HL-60/S4 treated with retinoic acid at 250 ng/mL for 4 days and 3 days (cell line): ENCODE results near the gene ATP5PD.
"Not testable (repeated sequence)": the region's sequence is repeated elsewhere in the genome, so short reads cannot be mapped to it uniquely, and the experiment has no call there.

Experiments
- in situ Hi-C: fragments of 300-500 bp; cut with MboI; formaldehyde crosslinking; loops from 2 replicates; pipeline ENCODE4 v1.7.0; 2022; ENCODE audit warnings: low sequenced_read_pairs

ATP5PD gene

DNA sequence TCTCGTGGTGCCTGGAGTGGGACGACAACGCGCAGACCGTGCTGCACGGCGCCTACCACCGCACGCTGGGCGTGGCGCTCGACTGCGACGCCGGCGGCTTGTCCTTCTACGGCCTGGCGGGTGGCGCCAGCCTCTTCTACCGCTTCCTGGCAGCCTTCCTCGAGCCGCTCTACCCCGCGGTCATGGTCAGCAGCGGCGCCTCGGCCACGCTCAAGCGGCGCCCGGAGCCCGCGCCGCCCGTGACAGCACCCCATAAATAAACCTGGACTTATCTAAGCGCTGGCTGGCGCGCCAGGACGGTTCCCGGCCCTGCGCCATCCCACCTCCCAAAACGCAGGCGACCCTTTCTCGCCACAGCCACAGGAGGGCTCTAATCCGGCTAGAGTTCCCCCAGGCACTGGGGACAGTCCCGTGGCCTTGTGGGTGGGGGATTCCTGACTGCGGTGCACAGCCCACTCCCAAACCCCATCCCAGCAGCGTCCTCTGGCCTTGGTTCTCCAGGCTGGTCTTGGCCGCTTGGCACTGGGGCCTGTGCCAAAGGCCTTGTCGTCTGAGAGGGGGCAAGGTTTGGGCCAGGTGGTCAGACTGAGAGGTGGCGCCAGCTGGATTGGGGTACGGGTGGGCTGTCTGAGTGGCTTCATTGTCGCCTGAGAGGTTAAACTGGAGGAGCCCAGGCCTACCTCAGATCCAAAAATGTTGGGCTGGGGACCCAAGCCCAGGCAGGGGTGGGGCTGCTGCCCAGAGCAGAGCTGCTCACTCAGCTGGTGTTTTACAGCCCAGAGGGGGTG lies 30.9 kb upstream of the ATP5PD start:
- in situ Hi-C loops, result no loop called here

DNA sequence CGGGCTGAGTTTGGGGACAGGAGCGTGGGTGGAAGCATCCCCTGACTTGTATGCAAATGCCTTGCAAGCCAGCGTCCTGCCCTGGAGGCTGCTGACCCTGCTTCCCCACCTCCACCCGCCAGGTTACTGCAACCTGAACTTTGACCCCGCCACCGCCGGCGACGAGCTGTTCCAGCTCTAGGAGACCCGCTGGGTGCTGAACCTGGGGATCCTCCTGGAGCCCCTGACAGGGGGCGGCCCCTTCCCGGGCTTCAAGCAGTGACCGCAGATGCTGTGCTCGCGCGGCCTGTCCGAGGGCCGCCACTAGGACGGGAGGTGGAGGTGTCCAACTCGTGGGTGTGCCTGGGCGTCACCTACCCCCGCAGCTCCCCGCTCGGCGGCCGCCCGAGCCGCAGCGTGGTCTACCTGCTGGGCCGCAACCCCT lies 30.3 kb upstream of the ATP5PD start:
- in situ Hi-C loops, result no loop called here

DNA sequence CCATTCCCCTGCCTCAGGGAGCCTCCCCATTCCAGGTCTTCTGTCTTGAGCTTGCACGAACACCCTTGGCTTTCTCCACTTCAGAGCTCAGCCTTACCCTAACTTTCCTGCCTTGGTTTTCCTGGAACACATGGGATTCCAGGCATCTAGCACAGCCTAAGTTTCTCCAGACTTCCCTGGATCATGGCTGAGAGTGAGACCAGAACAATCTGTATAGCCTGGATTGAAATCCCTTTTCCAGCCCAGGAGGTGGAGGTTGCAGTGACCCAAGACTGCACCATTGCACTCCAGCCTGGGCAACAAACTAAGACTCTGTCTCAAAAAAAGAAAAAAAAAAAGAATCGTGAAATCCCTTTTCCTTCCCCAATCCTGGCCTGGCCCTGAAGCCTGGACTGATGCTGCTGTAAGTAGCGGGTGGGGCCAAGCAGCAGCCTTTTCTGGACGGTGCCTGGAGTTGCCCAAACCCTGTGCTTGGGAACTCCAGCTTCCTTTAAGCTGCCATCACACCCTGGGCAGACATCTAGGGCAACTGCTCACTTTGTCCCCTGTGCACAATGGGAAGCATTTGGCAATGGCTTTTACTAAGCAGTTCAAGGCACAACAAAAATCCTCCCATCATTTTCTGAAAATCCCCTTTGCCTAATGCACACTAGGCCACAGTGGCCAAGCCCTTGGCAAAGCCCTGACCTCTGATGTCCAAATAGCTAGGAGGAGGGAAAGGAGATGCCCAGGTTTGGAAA lies 29.0 kb upstream of the ATP5PD start:
- in situ Hi-C loops, result no loop called here

DNA sequence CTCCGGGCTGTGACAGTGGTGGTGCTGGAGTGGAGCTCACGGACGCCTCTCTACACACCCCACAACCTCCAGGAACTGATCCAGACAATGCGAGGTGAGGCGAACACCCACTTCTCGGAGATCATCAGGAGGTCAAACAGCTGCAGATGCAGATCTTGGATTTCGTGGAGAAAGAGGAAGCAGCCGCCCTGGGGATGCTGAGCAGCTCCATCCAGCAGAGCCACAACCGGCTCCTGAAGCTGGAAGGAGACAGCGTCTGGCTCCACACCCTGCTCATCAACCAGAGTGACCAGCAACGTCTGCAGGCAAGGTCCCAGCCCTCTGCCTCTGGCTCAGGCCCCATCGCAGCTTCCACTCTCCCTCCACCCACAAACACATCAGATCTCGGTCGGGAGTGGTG lies 27.8 kb upstream of the ATP5PD start:
- in situ Hi-C loops, result no loop called here

DNA sequence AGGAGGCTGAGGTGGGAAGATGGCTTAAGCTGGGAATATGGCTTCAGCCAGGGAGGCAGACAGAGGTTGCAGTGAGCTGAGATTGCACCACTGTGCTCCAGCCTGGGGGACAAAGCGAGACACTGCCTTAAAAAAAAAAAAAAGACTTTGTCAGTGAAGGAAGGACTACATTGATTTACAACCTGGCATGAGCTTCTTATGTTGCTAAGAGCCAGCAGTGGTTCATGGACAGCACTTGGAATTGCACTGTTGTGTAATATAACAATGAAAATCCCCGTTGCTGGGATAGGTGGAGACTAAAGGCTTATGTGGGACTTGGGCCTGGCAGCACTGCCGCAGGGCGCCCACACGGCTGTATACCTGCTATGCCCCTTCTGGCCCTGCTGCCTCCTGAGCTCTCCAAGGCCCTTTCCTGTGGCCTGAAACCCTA lies 26.9 kb upstream of the ATP5PD start:
- in situ Hi-C loops, result no loop called here

DNA sequence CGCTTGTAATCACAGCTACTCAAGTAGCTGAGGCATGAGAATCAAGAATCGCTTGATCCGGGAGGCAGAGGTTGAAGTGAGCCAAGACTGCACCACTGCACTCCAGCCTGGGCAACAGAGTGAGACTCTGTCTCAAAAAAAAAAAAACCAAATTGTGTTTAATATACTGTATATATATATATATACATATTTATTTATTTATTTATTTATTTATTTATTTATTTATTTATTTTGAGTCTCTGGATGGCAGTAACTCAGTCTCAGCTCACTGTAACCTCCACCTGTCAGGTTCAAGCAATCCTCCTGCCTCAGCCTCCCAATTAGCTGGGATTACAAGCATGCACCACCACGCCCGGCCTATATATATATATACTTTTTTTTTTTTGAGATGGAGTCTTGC lies 26.1 kb upstream of the ATP5PD start:
- in situ Hi-C loops, result not testable (repeated sequence)

DNA sequence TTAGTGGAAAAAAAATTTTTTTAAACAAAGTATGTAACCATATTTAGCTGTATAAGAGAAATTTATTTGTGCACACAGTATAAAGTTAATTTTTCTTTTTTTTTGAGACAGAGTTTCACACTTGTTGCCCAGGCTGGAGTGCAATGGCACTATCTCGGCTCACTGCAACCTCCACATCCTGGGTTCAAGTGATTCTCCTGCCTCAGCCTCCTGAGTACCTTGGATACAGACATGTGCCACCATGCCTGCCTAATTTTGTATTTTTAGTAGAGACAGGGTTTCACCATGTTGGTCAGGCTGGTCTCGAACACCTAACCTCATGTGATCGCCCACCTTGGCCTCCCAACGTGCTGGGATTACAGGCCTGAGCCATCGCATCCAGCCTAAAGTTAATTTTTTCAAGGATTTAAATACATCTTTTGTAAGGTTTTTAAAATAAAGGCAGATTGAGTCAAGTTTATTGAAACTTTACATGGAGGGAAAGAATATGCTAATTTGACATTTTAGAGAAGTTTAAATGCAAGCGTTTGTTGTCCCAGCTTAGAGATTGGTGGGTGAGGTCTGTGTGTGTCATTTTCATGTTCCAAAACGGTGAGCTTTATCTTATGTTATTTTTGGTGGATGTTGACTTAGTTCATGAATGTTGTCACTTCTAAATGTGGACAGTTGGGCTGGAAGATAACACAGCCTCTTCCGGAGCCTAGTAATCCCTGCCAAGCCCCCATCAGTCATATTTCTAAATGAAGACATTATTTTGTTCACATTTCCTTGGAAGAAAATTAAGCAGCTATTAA lies 24.9 kb upstream of the ATP5PD start:
- in situ Hi-C loops, result not testable (repeated sequence)

DNA sequence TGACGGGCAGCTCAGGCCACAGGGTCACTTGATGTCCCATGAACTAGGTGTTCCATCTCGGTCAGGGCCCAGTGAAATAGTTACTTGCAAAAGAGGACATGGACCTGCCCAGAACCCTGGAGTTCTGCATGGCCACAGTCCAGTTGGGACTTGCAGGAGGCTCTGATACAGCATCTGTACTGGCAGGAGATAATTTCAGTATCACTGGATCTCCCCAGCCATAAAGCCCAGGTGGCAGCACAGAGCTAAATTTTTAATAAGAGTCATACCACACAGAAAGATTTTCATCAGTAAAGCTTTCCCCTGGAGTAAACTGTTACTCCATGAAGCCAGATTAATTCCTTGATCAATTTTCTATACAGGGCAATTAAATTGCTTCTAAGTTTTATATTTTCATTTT lies 23.0 kb upstream of the ATP5PD start:
- in situ Hi-C loops, result no loop called here

DNA sequence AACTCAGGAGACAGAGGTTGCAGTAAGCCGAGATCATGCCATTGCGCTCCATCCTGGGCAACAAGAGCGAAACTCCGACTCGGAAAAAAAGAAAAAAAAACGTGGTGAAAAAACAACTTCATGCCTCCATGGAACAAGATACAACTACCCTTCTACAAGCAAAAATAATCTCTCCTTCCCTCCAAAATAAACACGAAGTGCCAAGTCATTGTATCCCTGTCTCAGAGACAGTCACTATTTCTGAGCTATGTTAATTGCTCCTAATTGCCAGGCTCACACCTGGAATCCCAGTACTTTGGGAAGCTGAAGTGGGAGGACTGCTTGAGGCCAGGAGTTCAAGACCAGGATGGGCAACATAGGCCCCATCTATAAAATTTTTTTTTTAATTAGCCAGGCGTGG lies 22.0 kb upstream of the ATP5PD start:
- in situ Hi-C loops, result no loop called here

DNA sequence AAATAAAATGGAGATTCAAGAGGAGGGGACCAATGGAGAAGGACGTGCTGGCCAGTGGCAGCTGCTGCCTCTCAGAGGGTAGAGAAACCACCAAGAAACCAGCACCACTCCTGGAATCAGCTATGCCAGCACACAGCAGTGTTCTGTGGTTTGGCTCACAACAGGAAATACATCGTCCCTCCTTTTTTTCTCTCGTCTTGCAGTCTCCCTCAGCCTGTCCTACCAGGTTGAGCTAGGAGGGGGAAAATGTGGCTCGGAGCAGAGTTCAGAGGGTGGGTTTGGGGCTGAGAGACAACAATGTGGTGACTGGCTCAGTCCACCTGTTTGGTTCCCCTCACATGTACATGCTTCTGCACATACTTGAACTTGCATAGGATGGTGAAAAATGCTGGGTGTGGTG lies 21.1 kb upstream of the ATP5PD start:
- in situ Hi-C loops, result no loop called here

DNA sequence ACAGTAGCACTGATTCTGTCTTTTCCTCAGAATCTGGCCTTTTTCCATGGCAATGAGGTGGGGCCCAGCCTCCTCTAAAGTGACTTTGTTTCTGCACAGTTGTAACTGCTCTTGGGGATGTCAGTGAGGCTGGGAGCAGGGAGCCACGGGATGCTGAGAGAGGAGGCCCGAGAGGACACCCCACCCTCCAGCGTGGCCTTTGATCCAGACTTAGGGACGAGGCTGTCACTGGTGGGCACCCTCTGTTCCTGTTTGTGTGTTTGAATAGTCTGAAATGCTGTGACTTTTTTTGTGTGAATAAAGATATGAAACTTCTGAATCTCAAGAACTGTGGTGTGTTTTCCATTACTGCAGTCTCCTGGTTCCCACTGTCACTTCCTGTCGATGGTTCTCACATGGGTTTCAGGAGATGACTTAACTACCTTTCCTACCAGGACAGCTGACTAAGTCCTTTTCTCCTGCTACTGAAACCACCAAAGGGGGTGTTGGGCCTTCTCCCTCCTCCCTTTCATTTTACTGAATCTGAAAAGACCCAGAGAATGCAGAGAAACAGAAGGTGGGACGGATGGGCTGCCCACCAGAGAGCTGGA lies 18.9 kb upstream of the ATP5PD start:
- in situ Hi-C loops, result no loop called here

DNA sequence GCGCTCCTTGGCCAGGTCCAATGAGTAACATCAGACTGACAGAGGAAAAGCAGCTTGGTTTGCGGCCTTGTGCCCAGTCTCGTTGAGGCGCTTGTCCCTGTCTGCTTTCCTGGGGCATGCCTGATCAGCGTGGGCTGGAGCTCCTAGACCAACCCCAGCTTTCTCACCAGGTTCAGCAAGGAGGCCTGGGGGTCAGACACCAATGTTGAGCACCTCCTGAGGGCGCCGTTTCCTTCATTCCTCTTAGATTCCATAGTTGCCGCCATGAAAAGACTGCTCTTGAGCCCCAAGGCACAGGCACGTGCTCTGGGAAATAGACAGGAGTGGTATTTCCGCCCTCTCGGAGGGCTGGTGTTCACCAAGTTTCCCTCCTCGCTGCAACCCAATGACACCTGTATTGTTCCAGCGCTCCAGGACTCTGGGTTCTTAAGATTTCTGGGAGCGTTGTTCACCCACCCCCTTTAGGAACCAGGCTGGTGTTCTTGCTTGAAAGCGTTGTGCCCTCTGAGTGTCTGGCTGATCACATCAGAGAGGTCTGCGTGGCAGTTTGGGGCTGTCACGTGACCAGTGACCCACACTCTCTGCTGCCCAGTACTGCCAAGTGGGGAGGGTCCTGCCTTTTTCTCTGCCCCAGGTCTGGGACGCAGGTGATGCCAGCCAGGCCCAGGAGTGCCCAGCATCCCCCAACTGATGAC lies 18.2 kb upstream of the ATP5PD start:
- in situ Hi-C loops, result no loop called here

DNA sequence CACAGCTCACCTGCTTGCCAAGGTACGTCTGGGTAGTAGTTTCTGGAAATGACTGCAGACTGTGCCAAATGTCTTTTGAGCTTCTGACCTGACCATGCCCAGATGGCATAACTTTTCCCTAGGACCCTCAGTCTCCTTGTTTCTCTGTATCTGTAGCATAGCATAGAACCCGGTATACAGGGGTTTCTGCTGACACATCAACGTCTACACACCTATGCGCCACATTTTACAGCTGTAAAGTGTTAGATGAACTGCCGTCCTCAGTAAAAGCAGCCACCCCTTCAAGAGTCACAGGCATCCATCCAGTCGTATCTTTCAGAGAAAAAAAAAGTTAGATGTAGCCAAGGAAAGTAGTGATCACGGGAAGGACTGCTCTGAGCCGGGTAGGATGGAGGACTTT lies 17.7 kb upstream of the ATP5PD start:
- in situ Hi-C loops, result no loop called here

DNA sequence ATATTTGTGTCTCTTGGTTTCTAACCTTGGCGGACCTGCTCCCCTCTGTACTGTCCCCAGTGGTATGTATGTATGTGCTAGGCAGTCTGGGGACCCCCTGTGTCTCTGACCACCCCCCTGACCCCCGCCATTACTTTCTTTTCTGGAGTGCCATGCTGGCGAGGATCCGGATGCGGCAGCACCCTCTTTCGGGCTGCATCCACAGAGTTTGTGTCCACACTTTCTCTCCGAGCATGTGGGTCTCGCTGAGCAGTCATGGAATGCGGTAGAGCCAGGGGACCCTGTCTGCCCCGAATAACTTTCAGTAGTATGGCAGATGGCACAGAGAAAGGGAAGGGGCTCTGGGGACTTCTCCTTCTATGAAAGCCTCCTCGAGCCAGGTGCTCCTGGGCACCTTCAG lies 17.3 kb upstream of the ATP5PD start:
- in situ Hi-C loops, result no loop called here

DNA sequence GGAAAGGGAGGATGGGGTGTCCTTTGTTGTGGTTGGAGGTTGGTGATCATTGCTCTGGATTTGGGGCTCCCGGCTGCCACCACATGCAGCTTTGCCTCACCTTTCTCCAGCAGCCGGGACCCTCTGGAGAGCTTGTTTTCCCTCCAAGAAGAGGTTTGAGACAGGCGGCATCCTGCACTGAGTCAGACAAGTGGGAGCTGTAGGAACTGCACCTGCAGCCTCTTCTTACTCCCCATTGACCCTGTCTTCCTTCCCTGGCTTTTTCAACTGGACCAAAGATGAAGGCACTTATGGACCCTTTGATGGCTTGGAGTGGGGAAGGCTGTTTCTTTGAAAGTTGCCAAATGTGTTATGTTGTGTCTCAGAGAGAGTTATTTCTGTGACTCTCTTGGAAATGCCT lies 16.9 kb upstream of the ATP5PD start:
- in situ Hi-C loops, result no loop called here

DNA sequence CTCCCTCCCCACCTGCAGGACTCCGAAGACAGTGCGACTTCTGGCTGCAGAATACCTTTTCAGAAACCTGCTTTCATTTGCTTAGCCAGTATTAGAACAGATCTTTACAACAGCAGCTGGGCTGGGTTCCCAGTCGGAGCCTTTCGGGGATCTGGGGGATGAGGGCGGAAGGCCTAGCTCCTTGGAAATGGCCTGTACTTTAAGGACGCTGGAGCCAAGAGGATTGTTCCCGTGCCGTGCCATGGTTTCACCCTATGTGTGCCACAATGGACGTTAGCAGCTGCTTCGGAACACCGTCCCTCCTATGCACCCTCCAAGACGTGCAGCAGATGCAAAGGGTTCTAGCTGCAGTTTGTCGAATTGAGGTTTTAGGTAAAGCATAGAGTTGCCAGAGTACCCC lies 16.4 kb upstream of the ATP5PD start:
- in situ Hi-C loops, result no loop called here

DNA sequence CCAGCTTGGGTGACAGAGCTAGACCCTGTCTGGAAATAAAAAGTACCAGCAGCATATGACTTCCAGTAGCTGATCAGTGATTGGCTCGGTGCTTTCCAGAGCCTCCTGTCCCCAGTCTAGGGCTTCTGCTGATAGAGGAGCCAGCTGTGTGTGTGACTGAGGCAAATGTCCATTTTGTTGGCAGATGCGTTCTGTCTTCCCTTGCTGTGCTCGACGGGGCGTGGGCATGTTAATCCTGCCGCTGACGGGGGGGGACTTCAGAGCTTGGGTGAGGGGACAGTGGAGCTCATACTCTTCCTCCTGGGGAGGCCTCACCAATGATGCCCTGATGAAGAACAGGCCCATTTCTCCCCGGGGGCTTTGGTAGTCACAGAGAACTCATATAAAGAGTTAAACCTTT lies 14.8 kb upstream of the ATP5PD start:
- in situ Hi-C loops, result no loop called here

DNA sequence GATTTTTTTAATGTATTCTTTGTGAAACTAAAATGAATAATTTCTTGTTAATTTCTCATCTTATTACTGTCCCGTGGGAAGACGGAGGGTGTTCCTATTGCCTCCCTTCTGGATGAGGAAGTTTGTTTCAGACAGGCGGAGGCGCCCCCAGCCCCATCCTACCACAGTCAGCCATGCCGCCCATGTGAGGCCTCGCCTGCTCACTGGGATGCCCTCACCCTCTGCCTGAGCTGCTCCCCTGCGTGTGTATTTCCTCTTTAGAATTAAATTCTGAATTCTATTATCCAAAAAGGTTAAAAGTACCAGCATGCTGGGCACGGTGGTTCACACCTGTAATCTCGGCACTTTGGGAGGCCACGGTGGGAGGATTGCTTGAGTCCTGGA lies 14.3 kb upstream of the ATP5PD start:
- in situ Hi-C loops, result no loop called here

DNA sequence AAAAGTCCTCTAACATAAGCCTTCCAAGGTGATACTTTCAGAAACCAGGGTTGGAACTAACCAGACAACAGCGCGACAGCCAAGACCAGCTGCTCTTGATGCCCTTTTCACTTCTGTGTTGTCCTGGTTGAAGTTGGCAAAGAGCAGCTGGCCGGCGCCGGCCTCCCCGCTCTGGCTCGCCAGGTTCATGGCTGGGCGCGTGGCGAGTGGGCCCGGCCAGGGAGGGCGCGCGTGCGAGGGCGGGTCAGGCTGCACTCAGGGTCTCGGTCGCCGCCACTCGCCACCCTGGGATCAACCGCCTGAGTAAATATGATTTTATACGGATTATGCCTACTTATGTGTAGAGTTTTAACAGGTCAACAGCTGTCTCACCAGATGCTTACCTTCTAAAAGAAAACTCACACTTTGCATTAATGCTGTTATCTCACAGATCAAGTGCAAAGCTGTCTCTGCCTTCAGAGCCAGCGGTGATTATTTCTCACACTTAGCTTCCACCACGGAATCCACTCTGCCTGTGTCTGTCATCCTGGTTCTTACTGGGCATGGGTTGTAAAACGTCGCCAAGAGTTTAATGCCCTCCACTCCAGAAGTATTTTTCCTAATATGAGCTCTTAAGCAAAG lies 13.8 kb upstream of the ATP5PD start:
- in situ Hi-C loops, result no loop called here
